Testis (tissue), 5 donors: ENCODE measurements around the gene VEGFA. TPM values are rescaled to one million over a fixed set of nuclear protein-coding genes. Genes with fewer than 3 reads are reported as not detected.

Experiments used
- DNase-seq: peaks from one replicate; pipeline ENCODE4 v3.0.0-alpha.2; 2019
- H3K27ac ChIP-seq, 2 donors: fragments of 200-600 bp; sonication (generic); one replicate each; pipeline ENCODE4 v1.5.1; 2019
- H3K27me3 ChIP-seq: fragments of 200-600 bp; sonication (generic); one replicate; pipeline ENCODE4 v1.5.1; 2019
- H3K36me3 ChIP-seq: fragments of 200-600 bp; sonication (generic); one replicate; pipeline ENCODE4 v1.5.1; 2017; ENCODE audit warnings: low read depth; ENCODE audit errors: missing control alignments
- H3K4me1 ChIP-seq: fragments of 200-600 bp; sonication (generic); one replicate; pipeline ENCODE4 v1.5.1; 2019
- H3K4me3 ChIP-seq, 2 donors: fragments of 200-600 bp; sonication (generic); one replicate each; pipeline ENCODE4 v1.5.1; 2017 to 2019
- H3K9me3 ChIP-seq: fragments of 200-600 bp; sonication (generic); one replicate; pipeline ENCODE4 v1.5.1; 2017
- CTCF ChIP-seq, 3 experiments: fragments of 450-650 bp in 2 of 3; fragments of 200-600 bp in 1 of 3; sonication (generic) in 1 of 3; IDR thresholded peaks; one replicate each; pipeline ENCODE4 v1.5.1; 2016 to 2019; ENCODE audit warnings: antibody characterized with exemption in 3 of 3, mild to moderate bottlenecking in 2 of 3, moderate library complexity in 1 of 3
- POLR2A ChIP-seq: fragments of 450-650 bp; IDR thresholded peaks from one replicate; pipeline ENCODE4 v1.6.1; 2017; ENCODE audit warnings: antibody characterized with exemption, mild to moderate bottlenecking, moderate library complexity
- WGBS, 2 donors: methylation state at CpG; one replicate each; pipeline ENCODE4 v1.1.5; 2018; 5-methylcytosine and 5-hydroxymethylcytosine counted together
- intact Hi-C: fragments of 100-400 bp; cut with DNase I; formaldehyde crosslinking; loops from one replicate; pipeline ENCODE4 v1.15.1; 2023; ENCODE audit warnings: low total_unique reads
- long read RNA-seq, 2 donors: transcript quantifications; one replicate each; lab custom pipeline, GENCODE V29; 2026
- polyA plus RNA-seq: library from polyadenylated mRNA; stranded (reverse); fragments of 350-450 nt; fragmentation: Illumina TruSeq; extraction: RNeasy Lipid Tissue Mini Kit (QIAGEN cat#74804); gene quantifications from one replicate; pipeline ENCODE4 v1.2.3, GENCODE V29; 2014; ENCODE audit warnings: low read depth, low replicate concordance; ENCODE audit not compliant: insufficient read depth
- total RNA-seq, 2 donors: library from RNA; depleted of rRNA; stranded (reverse); fragments of >200 nt; gene quantifications; one replicate each; pipeline ENCODE4 v1.2.3, GENCODE V29; 2016

The VEGFA gene
- total RNA-seq, result 10 to 100 TPM in 1 of 2 donors, 1 to 10 TPM in 1; 6.1 to 15.2 TPM
- 14.9 TPM for polyA plus RNA-seq
- long read RNA-seq, donor 1, transcript VEGFA-211 (4 exons, 1,683 nt), result major isoform, 9 of 67 reads
- long read RNA-seq, donor 1, transcript VEGFA-227 (6 exons, 984 nt), result minor isoform, 5 of 67 reads
- long read RNA-seq, donor 1, transcript VEGFA-205 (7 exons, 3,535 nt), result minor isoform, 6 of 67 reads
- long read RNA-seq, donor 1, partial matches to known transcripts, result 41 of 67 reads
- long read RNA-seq, donor 1, other reads (novel, unspliced or antisense), result 0 of 67 reads
- long read RNA-seq, donor 2, full-length matches to known transcripts, result 17 of 17 reads
- long read RNA-seq, donor 2, partial matches to known transcripts, result 0 of 17 reads
- long read RNA-seq, donor 2, other reads (novel, unspliced or antisense), result 0 of 17 reads

DNA sequence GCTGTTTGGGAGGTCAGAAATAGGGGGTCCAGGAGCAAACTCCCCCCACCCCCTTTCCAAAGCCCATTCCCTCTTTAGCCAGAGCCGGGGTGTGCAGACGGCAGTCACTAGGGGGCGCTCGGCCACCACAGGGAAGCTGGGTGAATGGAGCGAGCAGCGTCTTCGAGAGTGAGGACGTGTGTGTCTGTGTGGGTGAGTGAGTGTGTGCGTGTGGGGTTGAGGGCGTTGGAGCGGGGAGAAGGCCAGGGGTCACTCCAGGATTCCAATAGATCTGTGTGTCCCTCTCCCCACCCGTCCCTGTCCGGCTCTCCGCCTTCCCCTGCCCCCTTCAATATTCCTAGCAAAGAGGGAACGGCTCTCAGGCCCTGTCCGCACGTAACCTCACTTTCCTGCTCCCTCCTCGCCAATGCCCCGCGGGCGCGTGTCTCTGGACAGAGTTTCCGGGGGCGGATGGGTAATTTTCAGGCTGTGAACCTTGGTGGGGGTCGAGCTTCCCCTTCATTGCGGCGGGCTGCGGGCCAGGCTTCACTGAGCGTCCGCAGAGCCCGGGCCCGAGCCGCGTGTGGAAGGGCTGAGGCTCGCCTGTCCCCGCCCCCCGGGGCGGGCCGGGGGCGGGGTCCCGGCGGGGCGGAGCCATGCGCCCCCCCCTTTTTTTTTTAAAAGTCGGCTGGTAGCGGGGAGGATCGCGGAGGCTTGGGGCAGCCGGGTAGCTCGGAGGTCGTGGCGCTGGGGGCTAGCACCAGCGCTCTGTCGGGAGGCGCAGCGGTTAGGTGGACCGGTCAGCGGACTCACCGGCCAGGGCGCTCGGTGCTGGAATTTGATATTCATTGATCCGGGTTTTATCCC is at the start of gene VEGFA:
Gene VEGFA (plus strand): TSS at position 686 of the 846 bp plus-strand sequence.
- H3K27me3 ChIP-seq, result no peaks in the 10 kb centered on the region
- no peaks in the 10 kb centered on the region for H3K9me3 ChIP-seq
- H3K36me3 ChIP-seq, result no peaks in the 10 kb centered on the region
- H3K4me3 ChIP-seq, result peak within 1 kb of the TSS; percentile 70 to 79
- DNase-seq, result peak; percentile 94
- peak within 1 kb of the TSS; percentile 71 to 80 for H3K27ac ChIP-seq
- intact Hi-C loops, result loop anchor here (2.0 to 10.0 kb wide), 3 partner anchors 105 to 305 kb away; no protein-coding TSS in a partner anchor
- WGBS, 2 donors, result 0 to 1% methylated on average over 57 to 60 of the region's 62 CpGs
- TF ChIP-seq POLR2A (peak; percentile 52), CTCF (IDR thresholded peaks at IDR 0.05) (peak; percentile 90 to 95 (median 94))
- H3K4me1 ChIP-seq, result peaks cover 26% of the 10 kb centered on the region

GRCh38 chr6:43720999-43721398 is 49.0 kb upstream of the VEGFA start:
- no peaks in the 10 kb centered on the region for H3K27me3 ChIP-seq
- DNase-seq, result no peak
- intact Hi-C loops, result no loop called here
- H3K4me3 ChIP-seq, result no peak overlapping the region
- no peaks in the 10 kb centered on the region for H3K36me3 ChIP-seq
- TF ChIP-seq CTCF (IDR thresholded peaks at IDR 0.05), result no peak
- TF ChIP-seq POLR2A, result no peak
- H3K4me1 ChIP-seq, result no peaks in the 10 kb centered on the region
- WGBS, 2 donors, result 85 to 88% methylated on average over 4 of the region's 4 CpGs
- H3K27ac ChIP-seq, result no peak overlapping the region
- H3K9me3 ChIP-seq, result no peaks in the 10 kb centered on the region

GRCh38 chr6:43722920-43723545 is 47.0 kb upstream of the VEGFA start:
- no peaks in the 10 kb centered on the region for H3K4me1 ChIP-seq
- no peaks in the 10 kb centered on the region for H3K9me3 ChIP-seq
- H3K27me3 ChIP-seq, result no peaks in the 10 kb centered on the region
- WGBS, 2 donors, result 83 to 89% methylated on average over 10 of the region's 10 CpGs
- no peak for TF ChIP-seq POLR2A
- no peak for TF ChIP-seq CTCF (IDR thresholded peaks at IDR 0.05)
- H3K27ac ChIP-seq, result no peak overlapping the region
- no peak for DNase-seq
- intact Hi-C loops, result no loop called here
- no peak overlapping the region for H3K4me3 ChIP-seq
- no peaks in the 10 kb centered on the region for H3K36me3 ChIP-seq

DNA sequence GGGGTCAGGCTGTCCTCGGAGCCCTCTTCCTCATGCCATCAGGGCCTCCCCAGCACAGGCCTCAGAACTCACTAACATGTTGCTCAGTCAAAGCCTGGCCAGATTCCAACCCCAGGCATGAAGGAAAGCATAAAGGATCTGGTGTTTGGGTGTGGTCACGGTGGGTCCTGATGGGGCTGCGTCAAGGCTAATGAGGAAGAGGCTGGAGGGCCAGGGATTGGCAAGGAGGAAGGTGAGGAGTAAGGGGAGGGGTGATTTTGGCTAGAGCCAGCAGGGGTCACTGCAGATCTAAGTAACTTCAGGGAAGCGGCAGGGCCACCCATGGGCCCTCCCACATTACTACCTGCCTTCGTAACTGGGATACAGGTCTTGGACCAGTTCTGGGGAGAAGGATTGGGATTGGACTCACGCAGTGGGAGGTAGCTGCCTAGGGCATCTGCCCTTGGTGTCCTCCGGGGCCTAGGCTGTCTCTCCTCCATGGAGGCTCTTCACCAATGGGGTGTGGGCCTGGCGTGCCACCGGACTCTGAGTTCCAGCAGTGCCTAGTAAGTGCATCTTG is 46.2 kb upstream of the VEGFA start:
- no peaks in the 10 kb centered on the region for H3K36me3 ChIP-seq
- no peaks in the 10 kb centered on the region for H3K4me1 ChIP-seq
- H3K27ac ChIP-seq, result no peak overlapping the region
- intact Hi-C loops, result no loop called here
- no peak overlapping the region for H3K4me3 ChIP-seq
- no peaks in the 10 kb centered on the region for H3K9me3 ChIP-seq
- DNase-seq, result peak; percentile 71
- WGBS, 2 donors, result 78 to 81% methylated on average over 8 to 9 of the region's 9 CpGs
- peak in 1 of 3 experiments; percentile 35 for TF ChIP-seq CTCF (IDR thresholded peaks at IDR 0.05)
- TF ChIP-seq POLR2A, result no peak
- no peaks in the 10 kb centered on the region for H3K27me3 ChIP-seq
